Dermis lymphatic vessel endothelial cell (primary cell): ENCODE data around the gene CREB3L1. TPM values are rescaled to one million over a fixed set of nuclear protein-coding genes. Genes with fewer than 3 reads are reported as not detected.

Source experiments
- total RNA-seq: library from RNA; depleted of rRNA; stranded (reverse); fragments of >200 nt; gene quantifications from 2 replicates; pipeline ENCODE4 v1.2.1, GENCODE V29; 2014

CREB3L1 gene
- total RNA-seq, result 0.09 and 0.65 TPM in 2 replicates

DNA sequence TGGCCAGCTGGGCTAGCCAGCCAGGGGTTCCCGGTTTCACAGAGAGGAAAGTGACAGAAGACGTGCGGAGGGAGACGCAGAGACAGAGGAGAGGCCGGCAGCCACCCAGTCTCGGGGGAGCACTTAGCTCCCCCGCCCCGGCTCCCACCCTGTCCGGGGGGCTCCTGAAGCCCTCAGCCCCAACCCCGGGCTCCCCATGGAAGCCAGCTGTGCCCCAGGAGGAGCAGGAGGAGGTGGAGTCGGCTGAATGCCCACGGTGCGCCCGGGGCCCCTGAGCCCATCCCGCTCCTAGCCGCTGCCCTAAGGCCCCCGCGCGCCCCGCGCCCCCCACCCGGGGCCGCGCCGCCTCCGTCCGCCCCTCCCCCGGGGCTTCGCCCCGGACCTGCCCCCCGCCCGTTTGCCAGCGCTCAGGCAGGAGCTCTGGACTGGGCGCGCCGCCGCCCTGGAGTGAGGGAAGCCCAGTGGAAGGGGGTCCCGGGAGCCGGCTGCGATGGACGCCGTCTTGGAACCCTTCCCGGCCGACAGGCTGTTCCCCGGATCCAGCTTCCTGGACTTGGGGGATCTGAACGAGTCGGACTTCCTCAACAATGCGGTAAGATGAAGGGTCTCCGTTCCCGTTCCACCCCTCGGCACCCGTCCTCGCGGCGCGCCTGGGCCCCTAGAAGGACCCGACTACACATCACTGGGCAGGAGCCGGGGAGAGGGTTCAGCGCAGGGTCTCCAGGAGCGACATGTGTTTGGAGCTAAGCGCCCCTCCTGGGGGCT is at the start of gene CREB3L1:
CREB3L1 (plus strand) TSS at position 41 of the 765 bp plus-strand sequence; CDS start at position 491, 450 bp downstream.

GRCh38 chr11:46346886-46347636 is 69.6 kb downstream of the CREB3L1 start, which contains the start of gene DGKZ:
TSS of gene DGKZ (plus strand) at chr11:46347463. CDS start at chr11:46347660, 197 bp downstream.

Other genes starting within 250 kb of the CREB3L1 start
- gene PHF21A, start 156.2 kb upstream of the CREB3L1 start, total RNA-seq, result 6.1 and 7.2 TPM in 2 replicates
- 43.1 and 52.0 TPM in 2 replicates for gene DGKZ, start 69.8 kb downstream of the CREB3L1 start, total RNA-seq
- 53.6 and 62.1 TPM in 2 replicates for gene MDK, start 104.0 kb downstream of the CREB3L1 start, total RNA-seq
- under 0.01 and 0.09 TPM in 2 replicates for gene CHRM4, start 114.1 kb downstream of the CREB3L1 start, total RNA-seq